ENCODE data around the gene ZNF318.

DNA sequence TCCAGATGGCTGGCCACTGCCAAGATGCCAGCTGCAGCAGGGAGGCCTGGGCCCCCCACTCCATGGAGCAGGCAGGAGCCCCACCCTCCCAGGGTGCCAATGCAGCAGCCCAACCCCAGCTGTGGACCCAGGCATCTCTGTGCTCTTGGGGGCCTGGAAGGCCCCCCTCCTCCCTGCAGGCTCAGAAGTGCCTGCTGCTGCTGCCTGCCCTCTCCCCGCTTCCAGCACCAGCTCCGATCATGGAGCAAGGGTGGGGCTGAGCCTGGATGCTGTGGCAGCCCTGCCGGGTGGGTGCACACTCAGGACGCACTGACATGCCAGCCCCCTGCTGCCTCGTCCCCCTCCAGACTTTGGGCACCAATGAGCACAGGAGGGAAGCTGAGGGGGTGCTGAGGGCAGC is 43.1 kb upstream of the ZNF318 start:
- TF ChIP-seq, protein P1, sequence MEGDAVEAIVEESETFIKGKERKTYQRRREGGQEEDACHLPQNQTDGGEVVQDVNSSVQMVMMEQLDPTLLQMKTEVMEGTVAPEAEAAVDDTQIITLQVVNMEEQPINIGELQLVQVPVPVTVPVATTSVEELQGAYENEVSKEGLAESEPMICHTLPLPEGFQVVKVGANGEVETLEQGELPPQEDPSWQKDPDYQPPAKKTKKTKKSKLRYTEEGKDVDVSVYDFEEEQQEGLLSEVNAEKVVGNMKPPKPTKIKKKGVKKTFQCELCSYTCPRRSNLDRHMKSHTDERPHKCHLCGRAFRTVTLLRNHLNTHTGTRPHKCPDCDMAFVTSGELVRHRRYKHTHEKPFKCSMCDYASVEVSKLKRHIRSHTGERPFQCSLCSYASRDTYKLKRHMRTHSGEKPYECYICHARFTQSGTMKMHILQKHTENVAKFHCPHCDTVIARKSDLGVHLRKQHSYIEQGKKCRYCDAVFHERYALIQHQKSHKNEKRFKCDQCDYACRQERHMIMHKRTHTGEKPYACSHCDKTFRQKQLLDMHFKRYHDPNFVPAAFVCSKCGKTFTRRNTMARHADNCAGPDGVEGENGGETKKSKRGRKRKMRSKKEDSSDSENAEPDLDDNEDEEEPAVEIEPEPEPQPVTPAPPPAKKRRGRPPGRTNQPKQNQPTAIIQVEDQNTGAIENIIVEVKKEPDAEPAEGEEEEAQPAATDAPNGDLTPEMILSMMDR (IDR thresholded peaks at IDR 0.05), result no peak
- no peak for TF ChIP-seq POLR2A (IDR thresholded peaks at IDR 0.05)

All from ovary (tissue), 3 donors.